OCI-LY1 (cell line): ENCODE measurements around the gene TBC1D16.

ENCODE experiments used
- H2AFZ ChIP-seq: fragments of 200-600 bp; sonication (generic), shearing (Covaris generic); 2 replicates; pipeline ENCODE4 v1.6.0; 2014; ENCODE audit warnings: antibody characterized with exemption, mild to moderate bottlenecking, low read length
- H3F3A ChIP-seq: fragments of 200-600 bp; sonication (generic), shearing (Covaris generic); 2 replicates; pipeline ENCODE4 v1.6.0; 2014; ENCODE audit warnings: mild to moderate bottlenecking, antibody characterized with exemption, low read length, moderate library complexity; ENCODE audit not compliant: insufficient read depth
- H3K27ac ChIP-seq: fragments of 200-600 bp; sonication (generic); 2 replicates; pipeline ENCODE4 v1.5.1; 2014; ENCODE audit warnings: low read length, mixed run types, mild to moderate bottlenecking, low read depth; ENCODE audit not compliant: poor library complexity, severe bottlenecking
- H3K27me3 ChIP-seq: fragments of 200-600 bp; sonication (generic); 2 replicates; pipeline ENCODE4 v1.6.0; 2014; ENCODE audit warnings: antibody characterized with exemption, mild to moderate bottlenecking, low read length, moderate library complexity; ENCODE audit not compliant: insufficient read depth
- H3K36me3 ChIP-seq: fragments of 200-600 bp; sonication (generic); 2 replicates; pipeline ENCODE4 v1.6.1; 2014; ENCODE audit warnings: mild to moderate bottlenecking, antibody characterized with exemption, low read length, moderate library complexity, mixed read lengths; ENCODE audit not compliant: insufficient read depth
- H3K4me1 ChIP-seq: fragments of 200-600 bp; sonication (generic); 2 replicates; pipeline ENCODE4 v1.5.1; 2014; ENCODE audit warnings: mild to moderate bottlenecking, low read length, moderate library complexity; ENCODE audit not compliant: insufficient read depth, severe bottlenecking
- H3K4me2 ChIP-seq: fragments of 200-600 bp; sonication (generic), shearing (Covaris generic); 2 replicates; pipeline ENCODE4 v1.6.1; 2014; ENCODE audit warnings: low read length
- H3K4me3 ChIP-seq: fragments of 200-600 bp; sonication (generic); 2 replicates; pipeline ENCODE4 v1.5.1; 2014; ENCODE audit warnings: low read length, low read depth, mild to moderate bottlenecking, mixed read lengths; ENCODE audit not compliant: poor library complexity, severe bottlenecking
- H3K79me2 ChIP-seq: fragments of 200-600 bp; shearing (Covaris generic); 2 replicates; pipeline ENCODE4 v1.6.1; 2016; ENCODE audit warnings: mixed run types, low read length, mixed read lengths; ENCODE audit not compliant: insufficient read depth
- H3K9ac ChIP-seq: fragments of 200-600 bp; sonication (generic), shearing (Covaris generic); 2 replicates; pipeline ENCODE4 v1.6.1; 2014; ENCODE audit warnings: mild to moderate bottlenecking, low read length, mixed read lengths
- H3K9me2 ChIP-seq: fragments of 200-600 bp; sonication (generic), shearing (Covaris generic); 2 replicates; pipeline ENCODE4 v1.6.1; 2014; ENCODE audit warnings: low read depth, mild to moderate bottlenecking, low read length, mixed read lengths
- H3K9me3 ChIP-seq: fragments of 200-600 bp; shearing (Covaris generic); 2 replicates; pipeline ENCODE4 v1.6.1; 2014; ENCODE audit warnings: low read length, mixed read lengths
- H4K20me1 ChIP-seq: fragments of 200-600 bp; sonication (generic), shearing (Covaris generic); 2 replicates; pipeline ENCODE4 v1.6.0; 2016; ENCODE audit warnings: mild to moderate bottlenecking, low read length; ENCODE audit not compliant: insufficient read depth
- CTCF ChIP-seq: fragments of 200-600 bp; sonication (generic), shearing (Covaris generic); IDR thresholded peaks from 2 replicates; pipeline ENCODE4 v1.5.1; 2017; ENCODE audit warnings: mild to moderate bottlenecking, antibody characterized with exemption, low read length, moderate library complexity, mixed read lengths
- EZH2 ChIP-seq: fragments of 200-600 bp; sonication (generic), shearing (Covaris generic); IDR thresholded peaks from 2 replicates; pipeline ENCODE4 v1.8.0; 2017; ENCODE audit warnings: borderline replicate concordance, mixed run types, mild to moderate bottlenecking, antibody characterized with exemption, low read length, moderate library complexity, mixed read lengths

The TBC1D16 gene

GRCh38 chr17:79988185-79988971 lies 47.3 kb downstream of the TBC1D16 start:
- H3K9me3 ChIP-seq = no peaks in the 10 kb centered on the region
- H3K4me2 ChIP-seq = no peak overlapping the region
- no peaks in the 10 kb centered on the region for H3K36me3 ChIP-seq
- no peaks in the 10 kb centered on the region for H3K79me2 ChIP-seq
- no peaks in the 10 kb centered on the region for H3F3A ChIP-seq
- H3K4me1 ChIP-seq = peaks cover under 1% of the 10 kb centered on the region
- no peak overlapping the region for H3K27ac ChIP-seq
- no peaks in the 10 kb centered on the region for H3K9me2 ChIP-seq
- H3K4me3 ChIP-seq = no peak overlapping the region
- no peak overlapping the region for H3K9ac ChIP-seq
- H4K20me1 ChIP-seq = no peaks in the 10 kb centered on the region
- no peaks in the 10 kb centered on the region for H3K27me3 ChIP-seq
- no peak for TF ChIP-seq EZH2
- TF ChIP-seq CTCF = no peak
- no peak overlapping the region for H2AFZ ChIP-seq

- Histone ChIP-seq H3K9me2 (no peaks in the 10 kb centered on the region), H3K79me2 (no peaks in the 10 kb centered on the region), H3K4me2 (no peak overlapping the region), H4K20me1 (no peaks in the 10 kb centered on the region), H3K36me3 (no peaks in the 10 kb centered on the region), H3K9me3 (no peaks in the 10 kb centered on the region), H3K4me3 (no peak overlapping the region), H3K27me3 (no peaks in the 10 kb centered on the region), H3K4me1 (no peaks in the 10 kb centered on the region), H3K9ac (no peak overlapping the region), H3F3A (no peaks in the 10 kb centered on the region), H3K27ac (no peak overlapping the region), H2AFZ (no peak overlapping the region)
- no peak for TF ChIP-seq EZH2
- no peak for TF ChIP-seq CTCF
These were observed 47.8 kb downstream of the TBC1D16 start for GRCh38 chr17:79987935-79988184.

- Histone ChIP-seq H3K27me3 (no peaks in the 10 kb centered on the region), H3K79me2 (no peaks in the 10 kb centered on the region), H3K9me3 (no peaks in the 10 kb centered on the region), H3K9me2 (no peaks in the 10 kb centered on the region), H3K4me3 (no peak overlapping the region), H2AFZ (no peak overlapping the region), H3K9ac (no peak overlapping the region), H3K27ac (no peak overlapping the region), H4K20me1 (no peaks in the 10 kb centered on the region), H3K4me1 (no peaks in the 10 kb centered on the region), H3F3A (no peaks in the 10 kb centered on the region), H3K4me2 (no peak overlapping the region), H3K36me3 (no peaks in the 10 kb centered on the region)
- TF ChIP-seq EZH2 = no peak
- TF ChIP-seq CTCF = no peak
These were observed 48.3 kb downstream of the TBC1D16 start for GRCh38 chr17:79987187-79987934.
